NCI-H1417 treated with DMSO at 0.1 percent for 48 hours (cell line): ENCODE measurements around the gene JARID2.
"Not testable (repeated sequence)": the region's sequence is repeated elsewhere in the genome, so short reads cannot be mapped to it uniquely, and the experiment has no call there.

Source experiments
- DNase-seq: peaks from one replicate; lab custom pipeline; 2025; lab: John Stamatoyannopoulos, UW

Gene JARID2

GRCh38 chr6:15289456-15289855 lies 43.6 kb downstream of the JARID2 start:
- DNase-seq: not testable (repeated sequence)

- DNase-seq: no peak
Observed at GRCh38 chr6:15290067-15290680, 44.3 kb downstream of the JARID2 start.

DNA sequence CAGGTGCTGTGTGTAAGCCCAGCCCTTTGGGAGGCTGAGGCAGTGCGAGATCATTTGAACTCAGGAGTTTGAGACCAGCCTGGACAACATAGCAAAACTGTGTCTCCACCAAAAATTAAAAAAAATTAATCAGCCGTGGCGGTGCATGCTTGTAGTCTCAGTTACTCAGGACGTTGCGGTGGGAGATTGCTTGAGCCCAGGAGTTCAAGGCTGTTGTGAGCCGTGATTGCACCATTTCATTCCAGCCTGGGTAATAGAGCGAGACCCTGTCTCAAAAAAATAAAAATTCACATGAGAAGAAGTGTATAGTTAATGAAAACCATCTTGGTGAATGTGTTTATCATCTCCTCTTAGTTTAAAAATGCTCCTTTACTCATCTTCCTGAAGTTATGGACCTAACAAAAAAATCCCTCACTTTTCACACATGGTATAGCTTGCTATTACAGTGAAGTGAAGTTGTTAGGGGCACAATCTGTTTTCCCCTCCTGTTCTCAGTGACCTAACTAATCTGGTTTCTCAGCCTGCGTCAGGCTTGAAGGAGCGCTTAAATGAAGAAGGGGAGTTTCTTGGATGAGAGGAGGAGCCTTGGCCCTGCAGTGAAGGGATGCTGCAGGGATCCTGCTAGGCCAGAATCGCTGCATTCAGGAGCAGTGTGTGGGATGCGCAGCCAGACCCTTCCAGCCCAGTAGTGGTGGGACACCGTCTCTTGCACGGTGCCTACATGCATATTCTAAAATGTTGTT lies 45.3 kb downstream of the JARID2 start:
- no peak for DNase-seq

DNA sequence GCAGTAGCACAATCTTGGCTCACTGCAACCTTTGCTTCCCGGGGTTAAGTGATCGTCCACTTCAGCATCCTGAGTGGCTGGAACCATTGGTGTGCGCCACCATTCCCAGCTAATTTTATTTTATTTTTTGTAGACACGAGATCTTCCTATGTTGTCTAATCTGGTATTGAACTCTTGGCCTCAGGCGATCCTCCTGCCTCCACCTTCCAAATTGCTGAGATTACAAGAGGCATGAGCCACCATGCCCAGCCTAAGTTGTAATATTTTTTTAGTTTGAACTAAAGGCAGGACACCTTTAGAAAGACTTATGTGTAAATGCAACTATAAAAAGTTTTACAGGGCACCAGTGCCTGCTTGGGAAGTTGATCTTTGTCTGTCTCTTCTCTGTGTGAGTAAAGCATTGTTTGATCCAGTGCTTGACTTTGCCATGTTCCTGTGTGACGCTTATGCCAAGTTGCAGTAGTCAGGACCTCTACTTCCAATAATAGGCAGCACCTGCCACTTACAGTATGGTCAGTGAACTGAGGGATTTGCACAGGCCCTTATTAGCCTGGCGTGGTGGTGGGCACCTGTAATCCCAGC lies 46.9 kb downstream of the JARID2 start:
- no peak for DNase-seq

DNA sequence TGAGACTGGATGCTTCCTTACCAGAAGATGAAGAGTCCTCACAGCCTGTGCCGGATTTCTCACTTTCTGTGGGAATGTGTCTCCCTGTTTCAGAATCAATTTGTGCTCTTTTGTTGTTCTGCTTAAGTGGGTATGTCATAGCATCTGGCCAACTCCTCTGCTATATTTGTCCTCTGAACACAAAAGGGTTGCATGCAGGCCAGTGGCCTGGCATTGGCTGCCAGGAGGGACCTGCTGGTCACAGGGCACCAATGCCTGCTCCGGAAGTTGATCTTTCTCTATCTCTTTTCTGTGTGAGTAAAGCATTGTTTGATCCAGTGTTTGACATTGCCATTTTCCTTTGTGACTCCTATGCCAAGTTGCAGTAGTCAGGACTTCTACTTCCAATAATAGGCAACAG lies 47.8 kb downstream of the JARID2 start:
- no peak for DNase-seq

DNA sequence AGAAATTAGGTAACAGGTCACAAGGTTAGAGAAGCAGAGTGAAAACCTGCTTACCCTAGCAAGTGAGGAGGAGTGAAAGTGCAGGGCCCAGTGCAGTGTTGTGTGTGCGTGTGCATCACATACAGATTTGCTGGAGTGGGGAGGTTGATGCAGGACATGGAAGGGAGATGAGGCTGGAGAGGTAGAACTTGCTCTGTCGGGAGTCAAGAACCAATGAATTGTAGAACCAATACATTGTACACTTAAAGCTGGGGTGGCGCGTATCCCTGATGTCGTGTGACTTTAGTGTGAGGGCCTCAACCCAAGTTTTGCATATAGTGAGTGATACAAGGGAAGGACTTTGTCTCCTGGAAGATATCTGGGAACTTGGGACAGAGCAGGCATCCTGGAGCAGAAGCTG lies 48.6 kb downstream of the JARID2 start:
- DNase-seq: no peak

- no peak for DNase-seq
Observed at GRCh38 chr6:15296249-15296648, 50.4 kb downstream of the JARID2 start.

DNA sequence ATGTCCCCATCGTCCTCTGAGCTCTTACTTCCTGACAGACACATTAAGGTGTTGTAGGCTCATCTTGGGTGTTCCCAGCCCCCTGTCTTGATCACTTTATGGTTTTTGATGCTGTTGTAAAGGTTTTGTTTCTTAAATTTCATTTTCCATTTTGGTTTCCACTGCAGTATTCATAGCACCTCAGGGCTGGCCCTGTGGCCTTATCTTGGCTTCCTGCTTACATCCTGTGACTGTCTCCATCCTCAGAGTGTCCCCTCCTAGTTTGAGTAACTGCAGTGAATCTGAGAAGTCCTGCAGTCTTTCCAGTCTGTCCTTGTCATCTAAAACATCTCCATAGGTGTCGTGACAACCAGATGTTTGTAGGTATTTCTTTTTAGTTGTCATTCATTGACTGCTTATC lies 50.9 kb downstream of the JARID2 start:
- no peak for DNase-seq

- DNase-seq: not testable (repeated sequence)
Observed at GRCh38 chr6:15297167-15297566, 51.3 kb downstream of the JARID2 start.

GRCh38 chr6:15297895-15298590 lies 52.2 kb downstream of the JARID2 start:
- no peak for DNase-seq

DNA sequence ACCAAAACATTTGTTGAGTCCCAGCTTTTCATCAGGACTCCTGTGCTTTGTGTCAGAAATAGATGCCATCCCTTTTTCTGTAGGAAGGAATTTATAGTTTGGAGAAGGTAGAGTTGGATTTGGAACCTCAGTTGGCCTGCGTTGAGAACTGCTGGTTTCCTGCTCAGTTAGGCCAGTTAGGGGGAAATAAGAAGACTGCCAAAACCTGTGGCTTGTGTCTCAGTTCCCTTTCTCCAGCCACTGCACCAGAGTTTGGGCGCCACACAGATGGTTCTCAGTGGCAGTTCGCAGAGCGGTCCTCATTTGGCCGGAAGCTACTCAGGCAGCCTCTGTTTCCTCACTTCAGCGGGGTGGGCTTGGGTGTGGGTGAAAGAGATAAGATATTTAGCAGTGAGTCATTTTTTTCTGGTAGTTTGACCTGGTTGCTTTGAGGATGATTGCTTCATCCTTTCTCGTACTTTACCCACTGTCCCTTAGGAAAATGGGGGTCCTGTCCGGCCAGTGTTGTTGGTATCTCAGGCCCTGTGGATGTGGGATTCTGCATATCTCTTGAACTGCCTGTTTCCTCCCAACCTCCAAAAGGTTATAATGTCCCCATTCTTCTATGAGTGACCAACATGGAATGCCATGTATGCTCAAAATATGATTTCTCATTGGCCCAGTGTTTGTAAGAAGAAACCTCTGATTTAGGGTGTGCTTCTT lies 53.7 kb downstream of the JARID2 start:
- no peak for DNase-seq

DNA sequence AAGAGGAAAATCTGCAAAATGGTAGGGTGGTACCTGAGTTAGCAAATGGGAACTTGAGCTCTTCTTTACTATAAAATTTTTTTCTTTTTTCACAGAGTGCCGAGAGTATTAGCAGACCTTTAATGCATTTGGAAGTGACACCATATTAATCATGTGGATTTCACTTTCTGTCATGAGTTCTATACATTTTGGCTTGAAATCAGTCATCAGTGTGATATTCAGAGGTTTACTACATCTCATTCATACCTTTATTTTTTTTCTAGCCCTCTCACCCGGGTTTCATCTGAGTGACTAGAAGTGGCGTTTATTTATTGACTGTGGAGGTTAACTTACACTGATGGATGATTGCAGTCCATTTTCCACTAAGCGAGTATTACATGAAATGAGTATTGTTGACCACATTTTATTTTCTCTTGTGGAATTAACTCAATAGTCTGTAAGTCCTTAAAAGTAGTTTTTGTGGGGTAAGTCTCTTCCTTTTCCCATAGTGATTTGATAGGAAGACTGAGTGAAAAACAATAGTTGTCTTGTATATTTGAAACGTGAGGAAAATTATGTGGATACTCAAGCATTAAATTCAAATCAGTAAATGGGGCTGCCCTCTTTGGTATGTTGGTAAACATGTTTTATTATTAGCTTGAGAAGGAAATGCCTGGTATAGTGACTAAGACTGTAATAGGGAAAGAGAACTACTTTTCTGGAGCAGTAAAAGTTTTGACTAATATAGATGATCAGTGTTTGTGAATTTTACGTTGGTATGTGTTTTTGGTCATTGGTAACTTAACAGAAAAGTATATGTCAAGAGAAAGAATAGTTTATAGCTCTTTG lies 55.5 kb downstream of the JARID2 start:
- no peak for DNase-seq

DNA sequence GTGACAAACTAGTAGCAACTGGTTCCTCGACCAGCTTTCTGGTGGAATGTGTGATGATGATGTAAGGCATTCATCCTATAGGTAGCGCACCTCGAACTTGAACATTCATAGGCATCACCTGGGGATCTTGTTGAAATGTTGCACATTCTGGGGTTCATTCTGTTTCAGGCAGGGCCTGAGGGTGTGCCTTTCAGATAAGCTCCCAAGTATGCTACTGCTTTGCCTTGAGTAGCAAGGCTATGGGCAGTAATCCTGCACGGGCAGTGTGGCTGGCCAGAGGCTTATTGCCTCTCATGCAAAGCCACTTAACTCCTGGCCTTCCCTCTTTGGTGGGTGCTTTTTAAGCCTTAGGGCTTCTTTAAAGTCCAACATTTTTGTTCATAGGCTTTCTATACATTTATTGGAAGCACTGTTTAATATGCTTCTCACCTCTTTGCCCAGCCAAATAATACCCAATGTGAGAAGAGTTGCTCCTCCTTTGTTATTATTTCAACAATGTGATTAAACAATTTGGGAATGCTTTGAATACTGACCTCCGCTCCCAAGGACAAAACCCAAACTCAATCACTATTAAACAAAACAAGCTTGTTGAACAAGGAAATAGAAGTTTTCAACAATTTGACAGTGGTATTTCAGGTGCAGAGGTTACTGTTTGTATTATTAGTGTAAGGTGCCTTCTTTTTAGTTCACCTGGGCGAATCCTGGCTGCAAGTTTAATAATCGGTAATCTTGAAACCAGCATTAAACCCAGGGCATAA lies 57.5 kb downstream of the JARID2 start:
- DNase-seq: no peak

GRCh38 chr6:15303920-15304291 lies 58.0 kb downstream of the JARID2 start:
- DNase-seq: no peak

DNA sequence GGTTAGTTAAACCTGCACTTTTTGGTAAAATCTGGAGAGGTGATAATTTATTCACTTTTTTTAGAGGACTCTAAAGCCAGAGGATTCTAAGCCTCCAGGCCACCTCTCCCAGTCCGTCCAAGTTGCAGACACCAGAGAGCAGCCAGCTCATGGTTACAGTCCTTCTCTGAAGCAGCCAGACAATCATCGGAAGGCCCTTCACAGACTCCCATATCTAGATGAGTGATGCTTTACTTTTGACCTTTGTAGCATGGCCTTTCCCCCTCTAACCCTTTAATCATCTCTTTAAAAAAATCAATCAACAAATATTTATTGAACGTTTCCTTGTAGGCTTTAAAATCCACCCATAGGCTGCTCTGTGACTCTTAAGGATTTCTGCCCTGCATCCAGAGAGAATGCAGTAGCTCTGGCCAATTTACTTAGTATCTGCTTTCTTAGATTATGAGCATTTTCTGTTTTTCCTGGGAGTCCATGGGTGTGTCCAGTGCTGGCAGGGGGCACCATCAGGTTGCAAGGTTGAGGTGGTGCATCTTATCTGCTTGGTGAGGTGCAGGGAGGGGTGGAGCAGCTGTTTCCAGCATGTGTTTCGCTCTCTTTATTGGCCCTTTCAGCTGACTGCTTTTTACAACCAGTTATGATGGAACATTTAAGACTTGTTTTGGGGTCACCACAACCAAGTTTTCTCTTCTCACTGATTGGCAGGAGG lies 58.6 kb downstream of the JARID2 start:
- DNase-seq: no peak

- no peak for DNase-seq
Observed at GRCh38 chr6:15305496-15305895, 59.6 kb downstream of the JARID2 start.

DNA sequence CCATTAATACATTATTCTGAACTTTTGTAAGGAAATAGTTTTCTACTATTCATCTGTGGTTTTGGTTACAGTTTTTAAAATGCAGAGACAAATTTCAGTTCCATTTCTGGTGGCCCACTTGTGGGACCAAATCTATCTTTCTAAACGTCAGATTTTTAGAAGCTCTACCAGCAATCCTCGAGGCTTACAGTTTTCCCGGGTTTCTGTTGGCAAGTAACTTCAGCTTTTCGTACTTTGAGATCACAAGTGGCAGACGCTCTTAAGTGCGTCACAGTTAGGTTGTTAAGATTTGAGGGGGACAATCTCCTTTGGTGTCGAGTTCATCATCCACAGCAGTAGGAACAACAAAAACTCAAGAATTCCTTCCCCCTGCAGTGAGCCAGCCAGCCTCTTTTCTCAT lies 60.0 kb downstream of the JARID2 start:
- DNase-seq: no peak

DNA sequence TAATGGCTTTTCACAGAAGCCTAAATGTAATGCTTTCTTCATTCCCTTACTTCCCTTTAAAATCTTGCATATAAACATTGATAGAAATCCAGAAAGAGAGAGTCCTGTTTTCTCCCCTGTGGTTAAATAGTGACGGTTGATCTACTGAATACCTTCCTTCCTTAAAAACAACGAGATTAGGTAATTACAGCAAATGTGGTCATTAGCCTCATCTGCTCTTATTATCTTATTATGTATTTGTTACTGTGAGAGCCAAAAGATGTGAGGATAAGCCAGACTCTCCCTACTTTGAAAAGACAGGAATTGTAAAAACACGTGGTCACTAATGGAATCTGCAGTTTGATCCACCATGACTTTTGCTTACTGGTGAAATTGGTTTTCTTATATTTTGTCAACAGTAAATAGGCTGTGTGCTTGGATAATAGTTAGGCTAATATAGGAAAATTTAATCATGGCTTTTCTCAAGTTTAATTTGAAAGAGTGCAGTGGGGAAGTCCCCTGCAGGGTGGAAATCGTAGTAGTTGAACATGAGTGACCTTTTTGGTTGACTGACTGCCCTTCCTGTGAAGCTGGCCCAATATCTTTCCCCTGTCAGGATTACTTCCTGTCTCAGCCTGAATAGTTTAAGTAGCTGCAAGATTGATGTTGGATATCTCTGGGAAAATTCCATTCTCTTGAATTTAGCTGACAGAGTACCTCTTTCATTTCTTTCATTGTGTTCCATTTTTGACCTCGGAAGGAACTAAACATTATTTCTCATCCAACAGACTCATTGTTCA lies 62.8 kb downstream of the JARID2 start:
- no peak for DNase-seq

DNA sequence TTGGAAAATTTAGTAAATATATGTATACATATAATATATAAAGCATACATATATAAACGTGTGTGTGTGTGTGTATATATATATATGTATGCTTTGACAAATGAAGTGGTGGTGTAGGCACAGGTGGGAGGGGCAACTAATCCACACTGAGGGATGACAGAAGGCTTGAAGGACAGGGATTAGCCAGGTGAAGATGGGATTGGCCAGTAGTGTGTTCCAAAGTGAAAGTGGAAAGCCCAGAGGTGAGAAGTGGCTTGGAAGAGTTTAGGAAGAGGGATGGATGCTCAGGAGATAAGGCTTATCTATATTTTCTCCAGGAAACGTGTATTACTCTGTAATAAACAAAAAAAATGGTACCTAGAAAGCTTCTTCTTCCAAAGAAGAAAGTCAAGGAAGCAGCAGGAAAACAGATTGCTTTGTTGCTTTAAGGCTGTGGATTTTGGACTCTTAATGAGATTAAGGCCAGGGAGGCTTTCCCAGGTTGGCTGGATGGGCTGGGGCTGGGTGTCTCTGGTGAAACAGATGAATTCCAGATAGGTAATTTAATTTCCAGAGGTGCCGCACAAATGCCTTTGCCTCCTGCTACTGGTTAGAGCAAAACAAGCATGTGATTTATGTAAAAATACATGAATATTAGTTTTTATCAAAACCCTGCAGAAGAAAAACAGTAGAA lies 63.9 kb downstream of the JARID2 start:
- DNase-seq: no peak
